ENCODE data around the gene NBL1.
"Not testable (repeated sequence)": the region's sequence is repeated elsewhere in the genome, so short reads cannot be mapped to it uniquely, and the experiment has no call there.

Gene NBL1

DNA sequence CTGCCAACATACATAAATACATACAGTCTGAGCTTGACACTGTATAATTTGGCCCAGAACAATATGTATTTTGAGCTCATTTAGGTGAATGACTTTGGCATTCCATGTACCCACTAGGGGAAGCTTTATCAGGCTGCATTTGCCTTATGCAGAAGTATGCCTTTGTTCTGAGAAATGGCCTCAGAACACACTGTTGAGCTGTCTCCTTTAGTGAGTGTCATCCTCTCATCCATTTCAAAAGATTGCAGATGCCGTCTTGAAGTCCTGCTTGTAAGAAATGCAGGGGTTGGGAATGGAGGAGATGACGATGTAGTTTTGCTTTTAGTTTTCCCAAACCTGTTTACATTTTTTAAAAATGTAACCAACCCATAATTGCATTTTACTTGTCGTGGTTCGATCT lies 14.8 kb upstream of the NBL1 start:
- no peak for TF ChIP-seq CTCF (IDR thresholded peaks at IDR 0.05)
- H2AFZ ChIP-seq: no peak overlapping the region
- no peak overlapping the region for H3K4me2 ChIP-seq (ENCODE audit: low read length)
- H3K4me3 ChIP-seq (ENCODE audit: low read depth, low read length): no peak overlapping the region
- H3K27ac ChIP-seq: no peak overlapping the region
- no peaks in the 10 kb centered on the region for H3K9me3 ChIP-seq (ENCODE audit: control insufficient read depth, low read length)
- H3K79me2 ChIP-seq: no peaks in the 10 kb centered on the region
- H3K27me3 ChIP-seq (ENCODE audit: control insufficient read depth, insufficient read depth, low read length): no peaks in the 10 kb centered on the region
- H3K4me1 ChIP-seq: peaks cover 4% of the 10 kb centered on the region
- no peaks in the 10 kb centered on the region for H3K36me3 ChIP-seq (ENCODE audit: control insufficient read depth, insufficient read depth, low read length)
- H3K9ac ChIP-seq: no peak overlapping the region

- H3K4me2 ChIP-seq (ENCODE audit: low read length); H2AFZ ChIP-seq; H3K9me3 ChIP-seq (ENCODE audit: control insufficient read depth, low read length); H3K4me3 ChIP-seq (ENCODE audit: low read depth, low read length); H3K27me3 ChIP-seq (ENCODE audit: control insufficient read depth, insufficient read depth, low read length); H3K4me1 ChIP-seq; H3K36me3 ChIP-seq (ENCODE audit: control insufficient read depth, insufficient read depth, low read length); H3K27ac ChIP-seq; H3K9ac ChIP-seq; H3K79me2 ChIP-seq: not testable (repeated sequence)
Observed at GRCh38 chr1:19630192-19630591, 13.9 kb upstream of the NBL1 start.

DNA sequence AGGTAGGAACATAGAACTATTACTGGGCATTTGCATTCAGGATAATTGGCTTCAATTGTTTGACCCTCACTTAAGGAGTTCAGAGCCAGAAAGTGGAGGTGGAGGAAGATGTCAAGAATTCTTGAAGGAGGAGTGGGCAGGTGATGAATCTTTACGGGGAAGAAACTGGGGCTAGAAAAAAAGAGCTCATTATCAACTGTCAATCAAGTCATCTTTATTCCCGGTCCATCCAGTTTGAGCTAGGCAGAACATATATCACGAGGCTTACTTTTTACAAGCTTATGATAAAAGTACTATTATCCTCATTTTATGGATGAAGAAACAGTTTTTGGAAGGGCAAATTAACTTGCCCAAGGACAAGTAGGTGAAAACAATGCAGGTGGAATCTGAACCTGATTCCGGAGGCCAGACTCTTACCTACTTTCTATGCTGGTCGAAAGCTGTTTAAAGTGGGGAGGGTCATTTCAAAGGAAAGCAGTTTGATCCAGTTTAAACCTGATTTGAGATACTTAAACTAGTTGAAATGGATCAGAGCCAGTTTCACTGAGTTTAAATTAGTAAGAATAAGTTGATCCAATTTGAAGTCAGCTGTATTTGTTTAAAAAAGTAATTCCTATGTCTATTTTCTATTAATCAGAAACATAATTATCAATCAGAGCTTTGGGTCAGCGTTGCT lies 13.3 kb upstream of the NBL1 start:
- Histone ChIP-seq H3K36me3 (ENCODE audit: control insufficient read depth, insufficient read depth, low read length) (no peaks in the 10 kb centered on the region), H2AFZ (no peak overlapping the region), H3K79me2 (no peaks in the 10 kb centered on the region), H3K27ac (no peak overlapping the region), H3K9ac (no peak overlapping the region), H3K4me2 (ENCODE audit: low read length) (no peak overlapping the region), H3K4me1 (peaks cover 3% of the 10 kb centered on the region), H3K4me3 (ENCODE audit: low read depth, low read length) (no peak overlapping the region), H3K27me3 (ENCODE audit: control insufficient read depth, insufficient read depth, low read length) (no peaks in the 10 kb centered on the region), H3K9me3 (ENCODE audit: control insufficient read depth, low read length) (no peaks in the 10 kb centered on the region)
- no peak for TF ChIP-seq CTCF (IDR thresholded peaks at IDR 0.05)

- no peak for TF ChIP-seq CTCF (IDR thresholded peaks at IDR 0.05)
- H3K27ac ChIP-seq: no peak overlapping the region
- H2AFZ ChIP-seq: no peak overlapping the region
- H3K36me3 ChIP-seq (ENCODE audit: control insufficient read depth, insufficient read depth, low read length): no peaks in the 10 kb centered on the region
- H3K4me1 ChIP-seq: peaks cover 6% of the 10 kb centered on the region
- no peak overlapping the region for H3K4me2 ChIP-seq (ENCODE audit: low read length)
- no peak overlapping the region for H3K9ac ChIP-seq
- H3K79me2 ChIP-seq: no peaks in the 10 kb centered on the region
- no peaks in the 10 kb centered on the region for H3K9me3 ChIP-seq (ENCODE audit: control insufficient read depth, low read length)
- no peaks in the 10 kb centered on the region for H3K27me3 ChIP-seq (ENCODE audit: control insufficient read depth, insufficient read depth, low read length)
- H3K4me3 ChIP-seq (ENCODE audit: low read depth, low read length): no peak overlapping the region
Observed at GRCh38 chr1:19632211-19632610, 11.9 kb upstream of the NBL1 start.

GRCh38 chr1:19633106-19633505 lies 11.0 kb upstream of the NBL1 start:
- H3K9me3 ChIP-seq (ENCODE audit: control insufficient read depth, low read length): no peaks in the 10 kb centered on the region
- H3K36me3 ChIP-seq (ENCODE audit: control insufficient read depth, insufficient read depth, low read length): no peaks in the 10 kb centered on the region
- no peak overlapping the region for H2AFZ ChIP-seq
- no peak overlapping the region for H3K4me3 ChIP-seq (ENCODE audit: low read depth, low read length)
- H3K27ac ChIP-seq: no peak overlapping the region
- no peaks in the 10 kb centered on the region for H3K79me2 ChIP-seq
- no peaks in the 10 kb centered on the region for H3K27me3 ChIP-seq (ENCODE audit: control insufficient read depth, insufficient read depth, low read length)
- H3K4me2 ChIP-seq (ENCODE audit: low read length): no peak overlapping the region
- no peak overlapping the region for H3K9ac ChIP-seq
- TF ChIP-seq CTCF (IDR thresholded peaks at IDR 0.05): no peak
- peaks cover 6% of the 10 kb centered on the region for H3K4me1 ChIP-seq

DNA sequence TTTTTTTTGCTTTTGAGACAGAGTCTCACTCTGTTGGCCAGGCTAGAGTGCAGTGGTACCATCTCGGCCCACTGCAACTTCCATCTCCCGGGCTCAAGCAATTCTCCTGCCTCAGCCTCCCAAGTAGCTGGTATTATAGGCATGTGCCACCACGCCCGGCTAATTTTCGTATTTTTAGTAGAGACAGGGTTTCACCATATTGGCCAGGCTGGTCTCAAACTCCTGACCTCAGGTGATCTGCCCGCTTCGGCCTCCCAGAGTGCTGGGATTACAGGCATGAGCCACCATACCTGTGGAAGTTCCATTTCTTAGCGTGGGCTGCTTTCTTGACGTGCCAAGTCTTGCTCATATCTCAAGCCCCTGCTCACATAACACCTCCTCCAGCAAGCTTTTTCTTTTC lies 9.0 kb upstream of the NBL1 start:
- H3K36me3 ChIP-seq (ENCODE audit: control insufficient read depth, insufficient read depth, low read length); H3K9me3 ChIP-seq (ENCODE audit: control insufficient read depth, low read length); H3K9ac ChIP-seq; H3K4me2 ChIP-seq (ENCODE audit: low read length); H3K4me3 ChIP-seq (ENCODE audit: low read depth, low read length); H3K79me2 ChIP-seq; H2AFZ ChIP-seq; H3K27me3 ChIP-seq (ENCODE audit: control insufficient read depth, insufficient read depth, low read length); H3K4me1 ChIP-seq: not testable (repeated sequence)
- H3K27ac ChIP-seq: peak overlapping the region; percentile 29

Measured in parathyroid adenoma (tissue), 2 donors.